ENCODE measurements around the gene NSRP1.
"Not testable (repeated sequence)": the region's sequence is repeated elsewhere in the genome, so short reads cannot be mapped to it uniquely, and the experiment has no call there.

NSRP1 gene

GRCh38 chr17:30222721-30223175, 106.1 kb downstream of the NSRP1 start:
- no peak for DNase-seq (ENCODE audit: low read depth)

- DNase-seq (ENCODE audit: low read depth), result no peak
Measured at GRCh38 chr17:30224419-30224960, 107.9 kb downstream of the NSRP1 start.

GRCh38 chr17:30225112-30225511, 108.5 kb downstream of the NSRP1 start:
- no peak for DNase-seq (ENCODE audit: low read depth)

- no peak for DNase-seq (ENCODE audit: low read depth)
Measured at GRCh38 chr17:30225919-30226553, 109.4 kb downstream of the NSRP1 start.

GRCh38 chr17:30226878-30227277, 110.3 kb downstream of the NSRP1 start:
- DNase-seq (ENCODE audit: low read depth), result no peak

GRCh38 chr17:30228011-30228410, 111.4 kb downstream of the NSRP1 start:
- DNase-seq (ENCODE audit: low read depth), result no peak

GRCh38 chr17:30229012-30229411, 112.4 kb downstream of the NSRP1 start:
- no peak for DNase-seq (ENCODE audit: low read depth)

GRCh38 chr17:30230009-30230408, 113.4 kb downstream of the NSRP1 start:
- not testable (repeated sequence) for DNase-seq (ENCODE audit: low read depth)

- DNase-seq (ENCODE audit: low read depth), result no peak
Measured at GRCh38 chr17:30230596-30231125, 114.0 kb downstream of the NSRP1 start.

- no peak for DNase-seq (ENCODE audit: low read depth)
Measured at GRCh38 chr17:30232015-30232823, 115.6 kb downstream of the NSRP1 start.

GRCh38 chr17:30232824-30233427, 116.3 kb downstream of the NSRP1 start:
- no peak for DNase-seq (ENCODE audit: low read depth)

GRCh38 chr17:30234296-30234695, 117.7 kb downstream of the NSRP1 start:
- no peak for DNase-seq (ENCODE audit: low read depth)

GRCh38 chr17:30234964-30235363, 118.3 kb downstream of the NSRP1 start:
- no peak for DNase-seq (ENCODE audit: low read depth)

GRCh38 chr17:30235386-30236296, 119.0 kb downstream of the NSRP1 start, which contains the start of gene SLC6A4:
Gene SLC6A4 (minus strand): TSS chr17:30235697. CDS start chr17:30221958, 13,739 bp downstream.
- DNase-seq (ENCODE audit: low read depth), result no peak
